HCT116 (cell line): ENCODE results near the gene KIFC1.

ENCODE experiments used
- EGR1 ChIP-seq: IDR thresholded peaks from 2 replicates; pipeline ENCODE4 v1.6.1; 2012; ENCODE audit warnings: low read depth
- TF ChIP-seq, protein P1 (sequence below), 3 experiments: fragments of 200-600 bp in 1 of 3; sonication (generic) in 1 of 3; IDR thresholded peaks in 2 of 3; conservative IDR thresholded peaks in 1 of 3; 2 replicates each; pipeline ENCODE4 v1.5.1; 2012 to 2017; ENCODE audit warnings: low read depth in 2 of 3, low read length in 2 of 3, antibody characterized with exemption in 1 of 3, borderline replicate concordance in 1 of 3, control low read depth in 1 of 3, mild to moderate bottlenecking in 1 of 3, mixed read lengths in 1 of 3, mixed run types in 1 of 3, moderate library complexity in 1 of 3; ENCODE audit not compliant: insufficient read depth in 1 of 3
- TF ChIP-seq, protein P2 (sequence below): IDR thresholded peaks from 2 replicates; pipeline ENCODE4 v1.6.1; 2012
- TF ChIP-seq, protein P3 (sequence below): IDR thresholded peaks from 2 replicates; pipeline ENCODE4 v1.6.1; 2012

DNA sequence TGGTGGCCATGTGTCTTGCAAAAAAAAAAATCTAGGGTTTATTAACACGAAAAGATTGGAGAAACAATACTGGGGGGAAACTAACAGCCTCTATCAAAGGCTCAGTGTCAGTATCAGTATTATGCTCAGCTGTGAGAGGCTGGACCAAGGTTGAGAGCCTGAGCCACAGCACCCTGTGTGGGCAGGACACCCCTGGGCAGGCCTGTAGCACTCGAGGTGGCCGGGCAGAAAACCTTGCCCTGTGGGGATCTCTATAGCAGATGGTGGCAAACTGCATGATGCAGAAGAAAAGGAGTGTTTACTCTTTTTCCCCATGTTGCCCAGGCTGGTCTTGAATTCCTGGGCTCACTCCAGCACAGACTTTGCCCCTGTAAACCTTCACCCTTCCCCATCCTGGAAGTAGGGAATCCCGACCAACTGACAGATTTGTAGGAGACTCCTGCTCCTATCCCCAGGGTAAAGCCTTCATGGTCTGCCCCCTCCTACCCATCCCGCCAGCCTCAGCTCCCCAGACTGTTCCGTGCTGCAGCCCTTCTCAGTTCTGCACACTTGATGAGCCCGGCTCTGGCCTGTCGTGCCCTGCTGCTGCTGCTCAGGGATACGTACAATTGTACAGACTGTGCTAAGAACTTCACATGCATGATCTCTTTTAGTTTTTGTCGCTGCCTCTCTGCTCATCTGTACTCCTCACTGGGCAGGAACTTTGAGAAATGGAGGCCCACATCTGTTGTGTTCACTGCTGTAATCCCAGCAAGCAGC lies 8.0 kb upstream of the KIFC1 start:
- TF ChIP-seq, protein P1, sequence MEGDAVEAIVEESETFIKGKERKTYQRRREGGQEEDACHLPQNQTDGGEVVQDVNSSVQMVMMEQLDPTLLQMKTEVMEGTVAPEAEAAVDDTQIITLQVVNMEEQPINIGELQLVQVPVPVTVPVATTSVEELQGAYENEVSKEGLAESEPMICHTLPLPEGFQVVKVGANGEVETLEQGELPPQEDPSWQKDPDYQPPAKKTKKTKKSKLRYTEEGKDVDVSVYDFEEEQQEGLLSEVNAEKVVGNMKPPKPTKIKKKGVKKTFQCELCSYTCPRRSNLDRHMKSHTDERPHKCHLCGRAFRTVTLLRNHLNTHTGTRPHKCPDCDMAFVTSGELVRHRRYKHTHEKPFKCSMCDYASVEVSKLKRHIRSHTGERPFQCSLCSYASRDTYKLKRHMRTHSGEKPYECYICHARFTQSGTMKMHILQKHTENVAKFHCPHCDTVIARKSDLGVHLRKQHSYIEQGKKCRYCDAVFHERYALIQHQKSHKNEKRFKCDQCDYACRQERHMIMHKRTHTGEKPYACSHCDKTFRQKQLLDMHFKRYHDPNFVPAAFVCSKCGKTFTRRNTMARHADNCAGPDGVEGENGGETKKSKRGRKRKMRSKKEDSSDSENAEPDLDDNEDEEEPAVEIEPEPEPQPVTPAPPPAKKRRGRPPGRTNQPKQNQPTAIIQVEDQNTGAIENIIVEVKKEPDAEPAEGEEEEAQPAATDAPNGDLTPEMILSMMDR (IDR thresholded peaks at IDR 0.05 in 2 of 3, conservative IDR thresholded peaks at IDR 0.05 in 1 of 3; ENCODE audit: borderline replicate concordance in 1 of 3, insufficient read depth in 1 of 3, low read depth in 2 of 3, low read length in 2 of 3) = no peak
- TF ChIP-seq, protein P2, sequence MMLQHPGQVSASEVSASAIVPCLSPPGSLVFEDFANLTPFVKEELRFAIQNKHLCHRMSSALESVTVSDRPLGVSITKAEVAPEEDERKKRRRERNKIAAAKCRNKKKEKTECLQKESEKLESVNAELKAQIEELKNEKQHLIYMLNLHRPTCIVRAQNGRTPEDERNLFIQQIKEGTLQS = no peak
- TF ChIP-seq EGR1 = no peak
- TF ChIP-seq, protein P3, sequence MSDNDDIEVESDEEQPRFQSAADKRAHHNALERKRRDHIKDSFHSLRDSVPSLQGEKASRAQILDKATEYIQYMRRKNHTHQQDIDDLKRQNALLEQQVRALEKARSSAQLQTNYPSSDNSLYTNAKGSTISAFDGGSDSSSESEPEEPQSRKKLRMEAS = no peak
